Activated CD8-positive, alpha-beta memory T cell treated with anti-CD3 and anti-CD28 coated beads for 48 hours (primary cell): ENCODE measurements around the gene AATF.
"Not testable (repeated sequence)": the region's sequence is repeated elsewhere in the genome, so short reads cannot be mapped to it uniquely, and the experiment has no call there.

Experiments used
- DNase-seq, 3 experiments: peaks; one replicate each; pipeline ENCODE4 v3.0.0-alpha.2; 2020; ENCODE audit warnings: low read depth in 2 of 3, low spot score in 2 of 3

Gene AATF

GRCh38 chr17:37069087-37069486 lies 120.3 kb downstream of the AATF start:
- DNase-seq = no peak

- DNase-seq = not testable (repeated sequence)
Observed at GRCh38 chr17:37073464-37073863, 124.7 kb downstream of the AATF start.

- no peak for DNase-seq
Observed at GRCh38 chr17:37079065-37079708, 130.4 kb downstream of the AATF start.

- DNase-seq = no peak
Observed at GRCh38 chr17:37079735-37080134, 131.0 kb downstream of the AATF start.

GRCh38 chr17:37081287-37081686 lies 132.5 kb downstream of the AATF start:
- no peak for DNase-seq

- no peak for DNase-seq
Observed at GRCh38 chr17:37082311-37082860, 133.6 kb downstream of the AATF start.

GRCh38 chr17:37082985-37083384 lies 134.2 kb downstream of the AATF start:
- DNase-seq = no peak

GRCh38 chr17:37083456-37083855 lies 134.7 kb downstream of the AATF start:
- DNase-seq = no peak

GRCh38 chr17:37084372-37084771 lies 135.6 kb downstream of the AATF start:
- no peak for DNase-seq

GRCh38 chr17:37086334-37086733 lies 137.6 kb downstream of the AATF start:
- DNase-seq = no peak

GRCh38 chr17:37086948-37087347 lies 138.2 kb downstream of the AATF start:
- no peak for DNase-seq

- no peak for DNase-seq
Observed at GRCh38 chr17:37087683-37088082, 138.9 kb downstream of the AATF start.

GRCh38 chr17:37088459-37088858 lies 139.7 kb downstream of the AATF start:
- DNase-seq = no peak

- no peak for DNase-seq
Observed at GRCh38 chr17:37088913-37089312, 140.2 kb downstream of the AATF start.

GRCh38 chr17:37089956-37090355 lies 141.2 kb downstream of the AATF start:
- peak in 1 of 3 experiments; percentile 11 for DNase-seq

- DNase-seq = no peak
Observed at GRCh38 chr17:37090941-37091340, 142.2 kb downstream of the AATF start.

- DNase-seq = no peak
Observed at GRCh38 chr17:37092071-37092470, 143.3 kb downstream of the AATF start.

GRCh38 chr17:37092701-37093100 lies 143.9 kb downstream of the AATF start:
- no peak for DNase-seq

GRCh38 chr17:37094391-37094790 lies 145.6 kb downstream of the AATF start:
- no peak for DNase-seq

GRCh38 chr17:37096071-37096470 lies 147.3 kb downstream of the AATF start:
- DNase-seq = no peak

- no peak for DNase-seq
Observed at GRCh38 chr17:37097154-37097553, 148.4 kb downstream of the AATF start.

- DNase-seq = no peak
Observed at GRCh38 chr17:37098152-37098551, 149.4 kb downstream of the AATF start.
